Thoracic aorta (tissue), 2 donors: ENCODE results near the gene RPL27A. TPM values are rescaled to one million over a fixed set of nuclear protein-coding genes. Genes with fewer than 3 reads are reported as not detected.

ENCODE experiments used
- ATAC-seq: fragments of 150-250 bp; one replicate; pipeline ENCODE4 v1.8.0; 2017; ENCODE audit warnings: low read depth; ENCODE audit not compliant: insufficient number of reproducible peaks, low FRiP score
- DNase-seq: peaks from one replicate; pipeline ENCODE4 v3.0.0-alpha.2; 2020; ENCODE audit warnings: low spot score
- H3K27ac ChIP-seq, 2 donors: fragments of 200-600 bp; sonication (generic); 1 replicate in 1 of 2; 2 replicates in 1 of 2; pipeline ENCODE4 v1.5.1; 2016; ENCODE audit warnings: mild to moderate bottlenecking in 2 of 2, moderate library complexity in 2 of 2
- H3K27me3 ChIP-seq: fragments of 200-600 bp; sonication (generic); replicated peaks from 2 replicates; pipeline ENCODE4 v1.6.0; 2016; ENCODE audit warnings: mild to moderate bottlenecking; ENCODE audit not compliant: insufficient read depth
- H3K36me3 ChIP-seq: fragments of 200-600 bp; sonication (generic); one replicate; pipeline ENCODE4 v1.5.1; 2016
- H3K4me1 ChIP-seq, 2 donors: fragments of 200-600 bp; sonication (generic); 1 replicate in 1 of 2; 2 replicates in 1 of 2; pipeline versions ENCODE4 v1.5.1 to v1.6.0; 2016; ENCODE audit warnings: low read depth in 2 of 2, mild to moderate bottlenecking in 1 of 2; ENCODE audit not compliant: control insufficient read depth in 1 of 2
- H3K4me3 ChIP-seq: fragments of 200-600 bp; sonication (generic); 2 replicates; pipeline ENCODE4 v1.5.1; 2016; ENCODE audit warnings: mild to moderate bottlenecking
- H3K9me3 ChIP-seq: fragments of 200-600 bp; sonication (generic); 2 replicates; pipeline ENCODE4 v1.5.1; 2016
- CTCF ChIP-seq: fragments of 200-600 bp; sonication (generic); IDR thresholded peaks from one replicate; pipeline ENCODE4 v1.5.1; 2019; ENCODE audit warnings: antibody characterized with exemption
- total RNA-seq, 2 donors: library from RNA; depleted of rRNA; stranded (reverse); fragments of >200 nt; gene quantifications; one replicate each; pipeline versions ENCODE4 v1.1.0 to v1.2.3, GENCODE V29; 2016

Gene RPL27A
- total RNA-seq, result 100 to 1,000 TPM; 537 to 617 TPM

GRCh38 chr11:8682303-8683114 lies at the start of gene RPL27A, which contains the start of gene TRIM66:
RPL27A (plus strand) TSS chr11:8682792; CDS start chr11:8682814, 22 bp downstream.
TRIM66 (minus strand) TSS chr11:8682665; CDS start chr11:8672274, 10,391 bp downstream.
- H3K27ac ChIP-seq, result peak within 1 kb of the TSS; percentile 95 to 97
- no peaks in the 10 kb centered on the region for H3K27me3 ChIP-seq
- peaks cover 6 to 24% of the 10 kb centered on the region in 2 donors for H3K4me1 ChIP-seq
- no peaks in the 10 kb centered on the region for H3K9me3 ChIP-seq
- peak; percentile 95 for ATAC-seq
- peak within 1 kb of the TSS; percentile 72 for H3K4me3 ChIP-seq
- peaks cover 27% of the 10 kb centered on the region for H3K36me3 ChIP-seq
- peak; percentile 21 for TF ChIP-seq CTCF
- peak; percentile 85 for DNase-seq

- DNase-seq, result no peak
- Histone ChIP-seq H3K4me1 (no peaks in the 10 kb centered on the region), H3K27ac (no peak overlapping the region), H3K27me3 (no peaks in the 10 kb centered on the region), H3K36me3 (peaks cover 35% of the 10 kb centered on the region), H3K4me3 (no peak overlapping the region), H3K9me3 (no peaks in the 10 kb centered on the region)
- TF ChIP-seq CTCF, result no peak
- no peak for ATAC-seq
Observed at GRCh38 chr11:8634498-8634897, 48.1 kb upstream of the RPL27A start.

GRCh38 chr11:8636127-8636526 lies 46.5 kb upstream of the RPL27A start:
- Histone ChIP-seq H3K4me3 (no peak overlapping the region), H3K4me1 (no peaks in the 10 kb centered on the region), H3K36me3 (peaks cover 42% of the 10 kb centered on the region), H3K27me3 (no peaks in the 10 kb centered on the region), H3K9me3 (no peaks in the 10 kb centered on the region), H3K27ac (no peak overlapping the region)
- DNase-seq (no peak), ATAC-seq (no peak)
- TF ChIP-seq CTCF, result no peak

- Histone ChIP-seq H3K36me3 (peaks cover 52% of the 10 kb centered on the region), H3K4me3 (no peak overlapping the region), H3K4me1 (no peaks in the 10 kb centered on the region), H3K27ac (no peak overlapping the region), H3K9me3 (no peaks in the 10 kb centered on the region), H3K27me3 (no peaks in the 10 kb centered on the region)
- ATAC-seq (no peak), DNase-seq (no peak)
- no peak for TF ChIP-seq CTCF
Observed at GRCh38 chr11:8638300-8638699, 44.3 kb upstream of the RPL27A start.

GRCh38 chr11:8639655-8640054 lies 42.9 kb upstream of the RPL27A start:
- DNase-seq (no peak), ATAC-seq (no peak)
- no peak for TF ChIP-seq CTCF
- Histone ChIP-seq H3K36me3 (peaks cover 55% of the 10 kb centered on the region), H3K4me1 (no peaks in the 10 kb centered on the region), H3K27me3 (no peaks in the 10 kb centered on the region), H3K9me3 (no peaks in the 10 kb centered on the region), H3K27ac (no peak overlapping the region), H3K4me3 (no peak overlapping the region)
